ENCODE data around the gene MTHFD2L. TPM values are rescaled to one million over a fixed set of nuclear protein-coding genes. Genes with fewer than 3 reads are reported as not detected.

MTHFD2L gene
- total and polyA plus RNA-seq, 10 of the 15 experiments (the other 5 are each of a cell fraction or from before 2014, with no cell fraction given): 4.8 to 25.4 (median 14.4) TPM

DNA sequence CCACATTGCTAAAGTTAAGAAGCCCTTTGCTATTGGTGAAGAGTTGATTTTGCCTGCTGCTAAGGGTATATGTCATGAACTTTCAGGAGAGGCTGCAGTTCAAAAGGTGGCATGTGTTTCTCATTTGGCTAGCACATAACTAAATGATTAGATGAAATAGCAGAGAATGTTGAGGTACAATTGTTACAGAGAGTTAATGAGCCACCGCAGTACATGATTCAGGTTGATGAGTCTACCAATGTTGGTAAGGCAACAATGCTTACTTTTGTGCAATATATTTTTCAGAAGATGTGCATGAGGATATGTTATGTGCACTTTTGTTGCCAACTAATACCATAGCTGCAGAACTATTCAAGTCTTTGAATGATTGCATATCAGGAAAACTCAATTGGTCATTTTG lies 37.8 kb upstream of the MTHFD2L start:
- Histone ChIP-seq H3K4me2 (ENCODE audit: control insufficient read depth, insufficient read depth) (no peak overlapping the region), H3K4me3 (no peak overlapping the region), H3K36me3 (ENCODE audit: control insufficient read depth in 2 of 2, insufficient read depth in 2 of 2, low read length in 1 of 2) (no peaks in the 10 kb centered on the region), H4K20me1 (ENCODE audit: control insufficient read depth, insufficient read depth) (no peaks in the 10 kb centered on the region), H2AFZ (ENCODE audit: control insufficient read depth, low read depth, low read length) (no peak overlapping the region), H3K9me3 (replicated peaks; ENCODE audit: control insufficient read depth, insufficient read depth, low read length) (no peaks in the 10 kb centered on the region), H3K9ac (ENCODE audit: control insufficient read depth, insufficient read depth, low read length) (no peak overlapping the region), H3K27ac (ENCODE audit: control insufficient read depth, insufficient read depth) (no peak overlapping the region), H3K27me3 (replicated peaks in 1 of 2; ENCODE audit: control insufficient read depth in 2 of 2, insufficient read depth in 2 of 2, low read length in 1 of 2) (0 out of 4 replicates have a peak, but pooled peaks cover 0 to 1% of the 10 kb centered on the region in 2 experiments), H3K79me2 (ENCODE audit: control insufficient read depth, insufficient read depth, low read length) (no peaks in the 10 kb centered on the region), H3K4me1 (ENCODE audit: control insufficient read depth, insufficient read depth, low read length) (no peaks in the 10 kb centered on the region)
- FAIRE-seq (no peak), DNase-seq (ENCODE audit: low read depth, low spot score) (no peak), ATAC-seq (no peak)
- CTCF ChIA-PET: no interaction called here
- intact Hi-C loops (cut with micrococcal nuclease; ENCODE audit: unreplicated experiment): no loop called here
- TF ChIP-seq NR2C1 (IDR thresholded peaks at IDR 0.05): no peak
- POLR2A ChIA-PET: no interaction called here
- in situ Hi-C loops (cut with MboI): no loop called here
- BruUV-seq (replicated peaks): no TSS peak
- 95% methylated on average over 1 of the region's 1 CpG for WGBS (ENCODE audit: insufficient coverage, insufficient replicate concordance, low lambda C conversion rate, missing lambda C conversion rate)
- RAD21 ChIA-PET (ENCODE audit: unreplicated experiment): no interaction called here
- SMC1A ChIA-PET (ENCODE audit: uncharacterized antibody, unreplicated experiment): no interaction called here

GRCh38 chr4:74121643-74122579 lies 36.0 kb upstream of the MTHFD2L start:
- intact Hi-C loops (cut with micrococcal nuclease; ENCODE audit: unreplicated experiment) (no loop called here), in situ Hi-C loops (cut with MboI) (no loop called here)
- DNase-seq (ENCODE audit: low read depth, low spot score) (no peak), ATAC-seq (no peak), FAIRE-seq (no peak)
- Histone ChIP-seq H3K36me3 (ENCODE audit: control insufficient read depth in 2 of 2, insufficient read depth in 2 of 2, low read length in 1 of 2) (no peaks in the 10 kb centered on the region), H3K9me3 (replicated peaks; ENCODE audit: control insufficient read depth, insufficient read depth, low read length) (no peaks in the 10 kb centered on the region), H3K4me3 (no peak overlapping the region), H2AFZ (ENCODE audit: control insufficient read depth, low read depth, low read length) (no peak overlapping the region), H4K20me1 (ENCODE audit: control insufficient read depth, insufficient read depth) (no peaks in the 10 kb centered on the region), H3K4me2 (ENCODE audit: control insufficient read depth, insufficient read depth) (no peak overlapping the region), H3K79me2 (ENCODE audit: control insufficient read depth, insufficient read depth, low read length) (no peaks in the 10 kb centered on the region), H3K27me3 (replicated peaks in 1 of 2; ENCODE audit: control insufficient read depth in 2 of 2, insufficient read depth in 2 of 2, low read length in 1 of 2) (0 out of 4 replicates have a peak, but pooled peaks cover 0 to 1% of the 10 kb centered on the region in 2 experiments), H3K4me1 (ENCODE audit: control insufficient read depth, insufficient read depth, low read length) (no peaks in the 10 kb centered on the region), H3K27ac (ENCODE audit: control insufficient read depth, insufficient read depth) (no peak overlapping the region), H3K9ac (ENCODE audit: control insufficient read depth, insufficient read depth, low read length) (no peak overlapping the region)
- ChIA-PET RAD21 (ENCODE audit: unreplicated experiment) (no interaction called here), POLR2A (no interaction called here), CTCF (no interaction called here), SMC1A (ENCODE audit: uncharacterized antibody, unreplicated experiment) (no interaction called here)
- WGBS (ENCODE audit: insufficient coverage, insufficient replicate concordance, low lambda C conversion rate, missing lambda C conversion rate): 14% methylated on average over 2 of the region's 2 CpGs
- BruUV-seq (replicated peaks): no TSS peak
- TF ChIP-seq, protein P1, sequence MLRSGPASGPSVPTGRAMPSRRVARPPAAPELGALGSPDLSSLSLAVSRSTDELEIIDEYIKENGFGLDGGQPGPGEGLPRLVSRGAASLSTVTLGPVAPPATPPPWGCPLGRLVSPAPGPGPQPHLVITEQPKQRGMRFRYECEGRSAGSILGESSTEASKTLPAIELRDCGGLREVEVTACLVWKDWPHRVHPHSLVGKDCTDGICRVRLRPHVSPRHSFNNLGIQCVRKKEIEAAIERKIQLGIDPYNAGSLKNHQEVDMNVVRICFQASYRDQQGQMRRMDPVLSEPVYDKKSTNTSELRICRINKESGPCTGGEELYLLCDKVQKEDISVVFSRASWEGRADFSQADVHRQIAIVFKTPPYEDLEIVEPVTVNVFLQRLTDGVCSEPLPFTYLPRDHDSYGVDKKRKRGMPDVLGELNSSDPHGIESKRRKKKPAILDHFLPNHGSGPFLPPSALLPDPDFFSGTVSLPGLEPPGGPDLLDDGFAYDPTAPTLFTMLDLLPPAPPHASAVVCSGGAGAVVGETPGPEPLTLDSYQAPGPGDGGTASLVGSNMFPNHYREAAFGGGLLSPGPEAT (IDR thresholded peaks at IDR 0.05; ENCODE audit: low read depth): no peak
- TF ChIP-seq LARP7 (IDR thresholded peaks at IDR 0.05) (no peak), NKRF (conservative IDR thresholded peaks at IDR 0.05) (no peak), RBBP5 (conservative IDR thresholded peaks at IDR 0.05) (no peak), SMARCA5 (IDR thresholded peaks at IDR 0.05) (no peak), E4F1 (IDR thresholded peaks at IDR 0.05; ENCODE audit: borderline replicate concordance, partially characterized antibody) (no peak), MYC (IDR thresholded peaks at IDR 0.05; ENCODE audit: insufficient read depth, insufficient read length, insufficient replicate concordance, low read length, severe bottlenecking) (no peak)
